ENCODE measurements around the gene LRIG3.

The LRIG3 gene

DNA sequence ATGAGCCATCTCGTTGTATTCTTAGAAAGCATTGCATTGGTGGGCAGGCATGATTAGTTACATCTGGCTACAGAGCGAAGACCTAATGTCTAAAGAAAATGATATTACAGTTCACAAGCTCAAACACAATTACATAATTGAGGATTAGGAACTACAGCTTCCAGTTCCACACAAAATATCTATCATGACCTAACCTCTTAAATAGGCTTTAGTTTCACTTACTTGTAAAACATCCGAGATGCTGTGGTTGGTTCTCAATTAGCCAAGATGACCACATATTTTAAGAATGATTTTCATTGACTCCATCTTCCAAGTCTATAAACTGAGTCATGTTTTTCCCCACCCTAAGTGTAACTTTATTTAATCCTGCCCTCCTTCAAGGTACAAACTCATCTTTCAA, 69.5 kb downstream of the LRIG3 start:
- DNase-seq = no peak

GRCh38 chr12:58847901-58848600, 72.3 kb downstream of the LRIG3 start:
- no peak for DNase-seq

DNA sequence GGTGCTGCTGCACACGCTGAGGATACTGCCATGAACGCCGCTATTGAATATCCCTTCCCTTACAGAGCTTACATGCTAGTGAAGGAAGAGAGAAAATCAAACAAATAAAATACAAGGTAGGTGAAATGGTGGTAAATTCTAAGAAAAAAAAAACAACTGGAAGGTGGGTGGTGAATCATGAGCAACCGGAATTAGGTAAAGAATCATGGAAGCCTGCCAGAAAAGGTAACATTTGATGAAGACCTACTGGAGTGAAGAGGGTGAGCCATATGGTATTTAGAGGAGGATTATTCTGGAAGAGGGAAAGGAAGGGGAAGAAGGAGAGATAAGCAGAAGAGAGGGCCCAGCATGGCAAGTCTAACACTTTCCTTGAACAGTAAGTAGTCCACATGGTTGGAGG, 76.1 kb downstream of the LRIG3 start:
- no peak for DNase-seq

GRCh38 chr12:58841058-58841798, 79.1 kb downstream of the LRIG3 start:
- DNase-seq = no peak

- no peak for DNase-seq
Measured at GRCh38 chr12:58833853-58834252, 86.5 kb downstream of the LRIG3 start.

- no peak for DNase-seq
Measured at GRCh38 chr12:58832920-58833319, 87.4 kb downstream of the LRIG3 start.

Data from cerebellar nuclear complex (tissue), 1 donor.